GM21367 (cell line): Measurements from ENCODE around the gene ELAPOR1.
"Not testable (repeated sequence)": the region's sequence is repeated elsewhere in the genome, so short reads cannot be mapped to it uniquely, and the experiment has no call there.

ENCODE experiments used
- ATAC-seq: cut with Tn5 transposase; IDR thresholded peaks from one replicate; pipeline ENCODE4 v1.9.1; 2021; ENCODE audit not compliant: unreplicated experiment

The ELAPOR1 gene

GRCh38 chr1:109136766-109137165 lies 22.9 kb downstream of the ELAPOR1 start:
- no peak for ATAC-seq

GRCh38 chr1:109137958-109138357 lies 24.0 kb downstream of the ELAPOR1 start:
- ATAC-seq, result no peak

DNA sequence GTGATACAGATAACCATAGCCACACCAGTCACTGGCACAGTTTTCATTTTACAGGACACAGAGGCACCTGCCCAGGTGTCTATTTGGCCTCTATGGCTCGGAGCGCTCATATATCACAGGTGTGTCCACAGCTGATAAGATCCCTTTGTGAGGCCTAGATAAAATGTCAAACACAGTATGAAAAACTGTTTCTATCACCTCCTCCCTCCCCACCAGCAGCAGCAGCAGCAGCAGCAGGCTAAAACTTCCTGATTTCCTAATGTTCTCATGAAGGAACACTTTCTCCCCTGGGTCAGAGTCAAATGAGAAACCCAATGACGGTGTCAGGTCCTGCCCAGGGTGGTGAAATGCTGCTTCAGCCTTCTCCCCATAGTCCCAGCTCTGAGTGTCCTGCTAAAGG lies 24.4 kb downstream of the ELAPOR1 start:
- ATAC-seq, result no peak

DNA sequence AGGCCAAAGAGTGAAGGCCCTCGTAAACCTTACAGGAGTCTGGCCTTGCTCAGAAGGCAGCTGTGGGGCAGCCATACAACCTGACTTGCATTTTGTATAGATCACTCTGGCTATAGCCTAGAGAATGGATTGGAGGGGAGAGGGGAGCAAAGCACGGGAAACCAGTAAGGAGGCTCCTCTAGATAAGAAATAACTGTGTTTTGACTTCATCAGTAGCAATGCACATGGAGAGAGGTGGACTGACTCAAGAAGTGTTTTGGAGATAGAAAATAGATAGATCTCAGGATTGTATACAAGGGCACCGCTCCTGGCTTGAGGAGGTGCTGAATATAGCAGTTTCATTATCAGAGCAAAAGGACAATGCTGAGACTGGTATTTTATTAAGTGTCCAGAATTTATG lies 26.5 kb downstream of the ELAPOR1 start:
- ATAC-seq, result no peak

GRCh38 chr1:109142260-109142659 lies 28.3 kb downstream of the ELAPOR1 start:
- no peak for ATAC-seq

DNA sequence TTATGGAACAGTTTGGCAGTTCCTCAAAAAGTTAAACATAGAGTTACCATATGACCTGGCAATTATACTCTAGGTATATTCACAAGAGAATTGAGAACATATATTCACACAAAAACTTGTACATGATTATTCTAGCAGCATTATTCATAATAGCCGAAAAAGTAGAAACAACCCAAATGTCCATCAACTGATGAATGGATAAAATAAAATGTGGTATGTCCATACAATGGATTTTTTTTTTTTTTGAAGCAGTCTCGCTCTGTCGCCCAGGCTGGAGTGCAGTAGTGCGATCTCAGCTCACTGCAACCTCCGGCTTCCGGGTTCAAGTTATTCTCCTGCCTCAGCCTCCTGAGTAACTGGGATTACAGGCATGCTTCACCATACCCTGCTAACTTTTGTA lies 28.8 kb downstream of the ELAPOR1 start:
- not testable (repeated sequence) for ATAC-seq

- ATAC-seq, result no peak
Observed at GRCh38 chr1:109148987-109149561, 35.2 kb downstream of the ELAPOR1 start.

DNA sequence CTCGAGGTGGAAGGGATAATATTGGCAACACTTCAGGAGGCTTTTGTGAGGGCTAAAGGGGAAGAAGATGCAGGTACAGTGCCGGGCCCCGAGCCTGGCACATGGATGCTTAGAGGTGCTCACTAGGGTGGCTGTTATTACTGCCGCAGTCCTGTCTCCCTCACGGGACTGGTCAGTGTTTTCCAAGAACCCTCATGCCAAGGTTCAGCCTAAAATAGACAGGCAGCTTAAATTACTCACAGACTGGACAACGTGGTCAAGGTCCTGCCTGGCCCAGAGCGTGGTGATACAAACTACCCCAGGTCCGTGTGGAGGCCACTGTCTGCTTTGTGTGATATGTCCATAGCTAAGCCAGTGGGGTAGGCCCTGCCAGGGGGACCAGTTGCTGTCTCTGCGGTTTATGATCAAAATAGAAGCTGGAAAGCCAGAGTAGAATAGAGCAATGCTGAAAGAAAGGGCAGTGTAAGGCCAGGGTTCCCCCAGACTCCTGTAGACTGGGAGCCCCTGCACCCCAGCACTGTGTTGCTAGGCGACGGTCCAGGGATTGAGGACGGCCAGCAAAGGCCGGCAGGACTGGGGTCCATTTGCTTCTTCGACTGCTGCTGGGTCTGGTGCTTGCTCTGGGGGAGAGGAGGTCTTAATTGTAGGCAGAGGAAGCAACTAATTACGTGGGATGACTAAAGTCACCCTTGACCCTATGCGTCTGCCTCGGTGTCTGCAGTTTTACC lies 36.1 kb downstream of the ELAPOR1 start:
- no peak for ATAC-seq

DNA sequence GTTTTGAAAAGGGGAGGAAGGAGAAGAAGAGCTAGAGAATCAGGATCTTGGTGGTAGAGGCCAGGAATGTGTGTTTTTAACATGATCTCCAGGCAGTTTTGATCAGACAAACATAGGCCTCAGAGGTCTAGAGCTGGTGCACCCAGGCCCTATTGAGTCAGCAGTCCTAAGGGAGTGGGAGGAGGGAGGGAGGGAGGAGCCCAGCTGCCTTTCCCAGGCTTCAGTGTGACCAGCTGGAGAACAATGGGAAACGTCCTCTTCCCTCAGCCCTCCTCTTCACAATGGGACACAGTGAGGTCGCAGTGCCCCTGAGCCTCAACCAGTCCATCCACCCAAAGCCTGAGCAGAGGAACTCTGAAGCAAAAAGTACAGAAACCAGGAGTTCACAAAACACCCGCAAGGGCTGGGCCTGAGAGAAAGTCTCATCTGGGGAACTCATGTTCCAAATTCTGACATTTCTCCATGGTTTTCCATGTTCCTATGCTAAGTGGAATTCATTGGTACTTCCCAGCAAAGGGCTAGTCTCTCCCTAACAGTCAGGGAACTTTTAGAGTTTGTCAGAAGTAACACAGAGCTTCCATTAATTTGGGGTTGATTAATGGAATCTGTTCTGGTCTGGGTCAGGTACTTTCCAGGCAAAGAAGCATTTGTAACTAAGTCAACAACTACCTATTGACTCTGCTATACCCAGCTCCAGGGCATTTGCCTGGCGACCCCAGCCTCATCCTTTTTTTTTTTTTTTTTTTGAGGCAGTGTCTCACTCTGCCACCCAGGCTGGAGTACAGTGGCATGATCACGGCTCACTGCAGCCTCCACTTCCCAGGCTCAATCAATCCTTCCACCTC lies 37.5 kb downstream of the ELAPOR1 start:
- ATAC-seq, result no peak

DNA sequence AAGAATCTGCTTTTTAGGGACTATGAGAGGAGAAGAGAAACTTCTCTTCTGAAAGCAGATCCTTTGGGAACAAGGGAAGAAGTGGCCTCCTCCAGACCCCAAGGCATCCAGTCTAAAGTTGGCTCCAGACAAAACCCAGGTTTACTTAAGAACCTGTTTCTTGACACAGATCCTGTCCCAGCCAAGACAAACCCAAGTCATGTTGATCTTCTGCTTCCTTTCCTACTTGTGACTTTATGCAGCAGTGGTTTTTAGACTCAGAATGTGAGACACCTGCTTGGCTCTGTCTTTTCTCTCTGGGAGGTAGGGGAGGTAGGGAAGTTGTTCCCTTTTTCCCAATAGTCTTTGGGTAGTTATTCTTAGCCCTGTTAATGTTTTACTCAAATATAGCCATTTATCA lies 38.3 kb downstream of the ELAPOR1 start:
- ATAC-seq, result no peak

DNA sequence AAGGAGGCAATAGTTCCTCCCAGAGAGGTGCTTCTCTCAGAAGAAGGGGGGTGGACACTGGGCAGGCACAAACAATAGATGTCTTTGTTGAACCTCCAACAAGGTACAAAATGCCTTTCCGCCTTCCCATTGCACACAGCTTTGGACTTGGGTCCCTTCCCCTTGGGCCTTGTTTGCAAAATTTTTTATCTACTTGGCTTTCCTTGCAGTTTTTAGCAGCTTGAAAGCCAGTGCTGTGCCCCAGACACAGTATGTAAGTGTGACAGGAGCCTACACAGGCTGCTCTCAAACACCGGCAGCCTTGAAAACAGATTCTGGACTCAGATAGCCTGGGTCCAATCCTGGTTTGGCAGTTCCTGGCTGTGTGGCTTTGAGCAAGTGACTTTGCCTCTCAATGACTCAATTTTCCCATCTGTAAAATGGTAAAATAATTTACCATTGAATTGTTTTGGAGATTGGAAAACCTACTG lies 43.0 kb downstream of the ELAPOR1 start:
- no peak for ATAC-seq

GRCh38 chr1:109158433-109158832 lies 44.5 kb downstream of the ELAPOR1 start:
- no peak for ATAC-seq

- no peak for ATAC-seq
Observed at GRCh38 chr1:109159326-109159725, 45.4 kb downstream of the ELAPOR1 start.

DNA sequence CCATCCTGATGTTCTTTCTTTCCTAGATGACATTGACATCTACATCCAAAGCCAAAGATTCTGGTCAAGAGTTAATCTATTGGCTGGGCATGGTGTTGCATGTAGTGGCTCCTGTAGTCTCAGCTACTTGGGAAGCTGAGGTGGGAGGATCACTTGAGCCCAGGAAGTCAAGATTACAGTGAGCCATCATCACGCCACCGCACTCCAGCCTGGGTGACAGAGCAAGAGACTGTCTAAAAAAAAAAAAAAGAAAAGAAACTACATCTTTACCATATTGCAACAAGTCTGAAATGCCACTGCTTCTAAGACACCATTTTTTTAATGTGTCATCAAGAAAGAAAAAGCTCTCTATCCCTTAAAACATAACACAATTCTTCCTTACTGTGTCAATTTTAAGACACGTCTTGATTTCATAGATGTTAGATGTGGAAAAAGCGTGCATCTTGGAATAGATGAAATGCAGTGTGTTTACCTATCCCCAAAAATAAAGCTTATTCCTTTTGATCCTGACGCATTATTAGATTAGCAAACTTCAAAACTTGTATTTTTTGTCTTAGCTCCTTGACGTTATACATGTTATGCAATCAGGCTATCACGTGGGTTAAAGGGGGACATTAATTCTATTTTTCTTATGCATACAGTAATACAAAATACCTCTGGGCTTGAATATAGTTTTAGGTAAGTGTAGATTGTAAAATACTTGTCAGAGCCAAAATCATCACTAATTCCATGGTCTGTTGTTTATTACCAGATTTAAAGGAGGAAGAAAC lies 46.3 kb downstream of the ELAPOR1 start:
- no peak for ATAC-seq

- no peak for ATAC-seq
Observed at GRCh38 chr1:109161858-109162606, 48.1 kb downstream of the ELAPOR1 start.

DNA sequence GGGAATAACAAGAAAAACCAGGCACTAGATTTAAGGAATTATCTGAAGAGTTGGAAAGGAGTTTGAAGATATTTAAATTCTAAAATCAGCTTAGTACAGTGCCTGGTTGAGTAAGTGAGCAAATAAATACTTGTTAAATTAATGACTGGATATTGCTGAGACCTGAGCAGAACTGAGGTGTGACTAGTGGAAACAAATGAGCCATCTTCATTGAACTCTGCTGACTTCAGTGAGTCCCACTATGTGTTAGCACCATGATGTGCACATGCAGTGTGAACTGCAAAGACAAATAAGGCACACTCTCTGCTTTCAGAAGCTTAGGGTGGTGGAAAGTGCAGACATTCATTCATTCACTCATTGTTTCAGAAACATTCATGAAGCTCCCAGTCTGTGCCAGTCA lies 48.7 kb downstream of the ELAPOR1 start:
- no peak for ATAC-seq

DNA sequence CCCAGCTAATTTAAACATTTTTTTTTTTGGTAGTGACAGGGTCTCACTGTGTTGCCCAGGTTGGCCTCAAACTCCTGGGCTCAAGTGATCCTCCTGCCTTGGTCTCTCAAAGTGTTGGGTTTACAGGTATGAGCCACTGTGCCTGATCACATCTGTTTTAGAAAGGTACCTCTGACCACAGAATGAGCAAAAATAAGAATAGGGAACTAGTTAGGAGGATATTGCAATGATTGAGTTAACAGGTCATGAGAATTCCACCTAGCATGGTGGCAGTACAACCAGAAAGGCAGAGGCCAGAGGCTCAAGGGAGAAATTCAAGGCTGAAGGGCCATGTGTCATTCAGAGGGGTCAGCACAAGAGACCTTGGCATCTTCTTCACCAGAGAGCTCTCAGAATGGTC lies 49.6 kb downstream of the ELAPOR1 start:
- no peak for ATAC-seq
